ENCODE data around the gene PDZD2.

DNA sequence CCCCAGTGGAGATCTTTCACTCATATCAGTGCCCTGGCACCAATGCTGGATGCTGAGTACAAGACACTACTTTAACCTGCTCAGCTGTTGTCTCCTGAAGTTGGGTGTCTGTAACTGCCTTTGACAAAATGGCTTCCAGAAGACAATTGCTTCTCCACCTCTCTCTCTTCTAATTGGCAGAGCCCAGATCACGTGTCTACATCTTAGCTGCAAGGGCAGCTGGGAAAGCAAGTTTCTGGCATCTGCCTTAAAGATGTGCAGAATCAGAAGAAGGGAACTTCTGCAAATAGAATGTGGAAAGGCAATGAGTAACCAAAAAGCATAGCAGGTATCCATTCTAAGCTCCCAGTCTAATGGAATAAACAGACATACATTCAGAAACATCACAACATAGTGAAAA is 81.1 kb downstream of the PDZD2 start:
- TF ChIP-seq, protein P1, sequence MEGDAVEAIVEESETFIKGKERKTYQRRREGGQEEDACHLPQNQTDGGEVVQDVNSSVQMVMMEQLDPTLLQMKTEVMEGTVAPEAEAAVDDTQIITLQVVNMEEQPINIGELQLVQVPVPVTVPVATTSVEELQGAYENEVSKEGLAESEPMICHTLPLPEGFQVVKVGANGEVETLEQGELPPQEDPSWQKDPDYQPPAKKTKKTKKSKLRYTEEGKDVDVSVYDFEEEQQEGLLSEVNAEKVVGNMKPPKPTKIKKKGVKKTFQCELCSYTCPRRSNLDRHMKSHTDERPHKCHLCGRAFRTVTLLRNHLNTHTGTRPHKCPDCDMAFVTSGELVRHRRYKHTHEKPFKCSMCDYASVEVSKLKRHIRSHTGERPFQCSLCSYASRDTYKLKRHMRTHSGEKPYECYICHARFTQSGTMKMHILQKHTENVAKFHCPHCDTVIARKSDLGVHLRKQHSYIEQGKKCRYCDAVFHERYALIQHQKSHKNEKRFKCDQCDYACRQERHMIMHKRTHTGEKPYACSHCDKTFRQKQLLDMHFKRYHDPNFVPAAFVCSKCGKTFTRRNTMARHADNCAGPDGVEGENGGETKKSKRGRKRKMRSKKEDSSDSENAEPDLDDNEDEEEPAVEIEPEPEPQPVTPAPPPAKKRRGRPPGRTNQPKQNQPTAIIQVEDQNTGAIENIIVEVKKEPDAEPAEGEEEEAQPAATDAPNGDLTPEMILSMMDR (IDR thresholded peaks at IDR 0.05; ENCODE audit: low read depth, low read length, poor library complexity, severe bottlenecking): no peak
- no peak for TF ChIP-seq EZH2phosphoT487 (IDR thresholded peaks at IDR 0.05; ENCODE audit: borderline replicate concordance, low read length)

Data from DOHH2 (cell line).